ENCODE measurements around the gene MRPL43. TPM values are rescaled to one million over a fixed set of nuclear protein-coding genes. Genes with fewer than 3 reads are reported as not detected.

Gene MRPL43
- total RNA-seq, 1 donor: 18.9 TPM

GRCh38 chr10:101000915-101001658 lies 13.8 kb upstream of the MRPL43 start:
- H3K4me3 ChIP-seq (ENCODE audit: low read length): no peak overlapping the region
- no peaks in the 10 kb centered on the region for H3K9me3 ChIP-seq (ENCODE audit: low read depth, low read length)

GRCh38 chr10:101000127-101000914 lies 13.0 kb upstream of the MRPL43 start:
- Histone ChIP-seq H3K4me3 (ENCODE audit: low read length) (peak overlapping the region; percentile 34), H3K9me3 (ENCODE audit: low read depth, low read length) (no peaks in the 10 kb centered on the region), H3K4me1 (ENCODE audit: insufficient read depth, low read length) (peaks cover 39% of the 10 kb centered on the region), H3K27me3 (ENCODE audit: insufficient read depth, low read length) (no peaks in the 10 kb centered on the region)

More at GRCh38 chr10:101000915-101001658, 13.8 kb upstream of the MRPL43 start:
- Histone ChIP-seq H3K4me1 (ENCODE audit: insufficient read depth, low read length) (peaks cover 38% of the 10 kb centered on the region), H3K27me3 (ENCODE audit: insufficient read depth, low read length) (no peaks in the 10 kb centered on the region)

- Histone ChIP-seq H3K4me3 (ENCODE audit: low read length) (peak within 1 kb of the TSS; percentile 69), H3K4me1 (ENCODE audit: insufficient read depth, low read length) (peaks cover 39% of the 10 kb centered on the region), H3K27me3 (ENCODE audit: insufficient read depth, low read length) (no peaks in the 10 kb centered on the region), H3K9me3 (ENCODE audit: low read depth, low read length) (no peaks in the 10 kb centered on the region)
These were observed 12.4 kb upstream of the MRPL43 start, which contains the start of gene LZTS2 for GRCh38 chr10:100999742-101000126. LZTS2 (plus strand) TSS chr10:100999808; CDS start chr10:101002539, 2,731 bp downstream.

GRCh38 chr10:100998991-100999741 lies 11.9 kb upstream of the MRPL43 start:
- peaks cover 39% of the 10 kb centered on the region for H3K4me1 ChIP-seq (ENCODE audit: insufficient read depth, low read length)
- H3K9me3 ChIP-seq (ENCODE audit: low read depth, low read length): no peaks in the 10 kb centered on the region
- H3K27me3 ChIP-seq (ENCODE audit: insufficient read depth, low read length): no peaks in the 10 kb centered on the region
- H3K4me3 ChIP-seq (ENCODE audit: low read length): peak overlapping the region; percentile 69

- H3K9me3 ChIP-seq (ENCODE audit: low read depth, low read length): no peaks in the 10 kb centered on the region
- peak overlapping the region; percentile 69 for H3K4me3 ChIP-seq (ENCODE audit: low read length)
These were observed 11.1 kb upstream of the MRPL43 start for GRCh38 chr10:100998183-100998990.

GRCh38 chr10:100997360-100998182 lies 10.3 kb upstream of the MRPL43 start:
- Histone ChIP-seq H3K27me3 (ENCODE audit: insufficient read depth, low read length) (no peaks in the 10 kb centered on the region), H3K4me1 (ENCODE audit: insufficient read depth, low read length) (peaks cover 39% of the 10 kb centered on the region), H3K9me3 (ENCODE audit: low read depth, low read length) (no peaks in the 10 kb centered on the region), H3K4me3 (ENCODE audit: low read length) (peak overlapping the region; percentile 69)

More at GRCh38 chr10:100998183-100998990, 11.1 kb upstream of the MRPL43 start:
- Histone ChIP-seq H3K27me3 (ENCODE audit: insufficient read depth, low read length) (no peaks in the 10 kb centered on the region), H3K4me1 (ENCODE audit: insufficient read depth, low read length) (peaks cover 39% of the 10 kb centered on the region)

GRCh38 chr10:100996678-100997359 lies 9.5 kb upstream of the MRPL43 start:
- H3K4me1 ChIP-seq (ENCODE audit: insufficient read depth, low read length): peaks cover 39% of the 10 kb centered on the region
- H3K27me3 ChIP-seq (ENCODE audit: insufficient read depth, low read length): no peaks in the 10 kb centered on the region
- peak overlapping the region; percentile 69 for H3K4me3 ChIP-seq (ENCODE audit: low read length)
- no peaks in the 10 kb centered on the region for H3K9me3 ChIP-seq (ENCODE audit: low read depth, low read length)

GRCh38 chr10:100995181-100995580 lies 7.9 kb upstream of the MRPL43 start:
- Histone ChIP-seq H3K4me3 (ENCODE audit: low read length) (no peak overlapping the region), H3K4me1 (ENCODE audit: insufficient read depth, low read length) (peaks cover 31% of the 10 kb centered on the region), H3K9me3 (ENCODE audit: low read depth, low read length) (no peaks in the 10 kb centered on the region), H3K27me3 (ENCODE audit: insufficient read depth, low read length) (no peaks in the 10 kb centered on the region)

GRCh38 chr10:100993986-100994708 lies 6.8 kb upstream of the MRPL43 start:
- Histone ChIP-seq H3K4me1 (ENCODE audit: insufficient read depth, low read length) (peaks cover 26% of the 10 kb centered on the region), H3K27me3 (ENCODE audit: insufficient read depth, low read length) (no peaks in the 10 kb centered on the region), H3K9me3 (ENCODE audit: low read depth, low read length) (no peaks in the 10 kb centered on the region), H3K4me3 (ENCODE audit: low read length) (no peak overlapping the region)

GRCh38 chr10:100989088-100989487 lies 1.8 kb upstream of the MRPL43 start:
- Histone ChIP-seq H3K27me3 (ENCODE audit: insufficient read depth, low read length) (no peaks in the 10 kb centered on the region), H3K4me1 (ENCODE audit: insufficient read depth, low read length) (peaks cover 22% of the 10 kb centered on the region), H3K9me3 (ENCODE audit: low read depth, low read length) (no peaks in the 10 kb centered on the region), H3K4me3 (ENCODE audit: low read length) (no peak overlapping the region)

GRCh38 chr10:100988166-100988565 lies 869 bp upstream of the MRPL43 start:
- Histone ChIP-seq H3K4me1 (ENCODE audit: insufficient read depth, low read length) (peaks cover 22% of the 10 kb centered on the region), H3K4me3 (ENCODE audit: low read length) (peak overlapping the region; percentile 93), H3K27me3 (ENCODE audit: insufficient read depth, low read length) (no peaks in the 10 kb centered on the region), H3K9me3 (ENCODE audit: low read depth, low read length) (no peaks in the 10 kb centered on the region)

- no peaks in the 10 kb centered on the region for H3K9me3 ChIP-seq (ENCODE audit: low read depth, low read length)
- peak overlapping the region; percentile 93 for H3K4me3 ChIP-seq (ENCODE audit: low read length)
- H3K4me1 ChIP-seq (ENCODE audit: insufficient read depth, low read length): peaks cover 22% of the 10 kb centered on the region
- H3K27me3 ChIP-seq (ENCODE audit: insufficient read depth, low read length): no peaks in the 10 kb centered on the region
These were observed 370 bp upstream of the MRPL43 start for GRCh38 chr10:100987685-100988049.

- no peaks in the 10 kb centered on the region for H3K9me3 ChIP-seq (ENCODE audit: low read depth, low read length)
- peaks cover 22% of the 10 kb centered on the region for H3K4me1 ChIP-seq (ENCODE audit: insufficient read depth, low read length)
- peak overlapping the region; percentile 93 for H3K4me3 ChIP-seq (ENCODE audit: low read length)
- H3K27me3 ChIP-seq (ENCODE audit: insufficient read depth, low read length): no peaks in the 10 kb centered on the region
These were observed 710 bp downstream of the MRPL43 start for GRCh38 chr10:100986623-100986951.
